ENCODE data around the gene DNMT1.
A peak's percentile ranks its signal among the peaks of the same experiment; 100 is the strongest.

The DNMT1 gene

DNA sequence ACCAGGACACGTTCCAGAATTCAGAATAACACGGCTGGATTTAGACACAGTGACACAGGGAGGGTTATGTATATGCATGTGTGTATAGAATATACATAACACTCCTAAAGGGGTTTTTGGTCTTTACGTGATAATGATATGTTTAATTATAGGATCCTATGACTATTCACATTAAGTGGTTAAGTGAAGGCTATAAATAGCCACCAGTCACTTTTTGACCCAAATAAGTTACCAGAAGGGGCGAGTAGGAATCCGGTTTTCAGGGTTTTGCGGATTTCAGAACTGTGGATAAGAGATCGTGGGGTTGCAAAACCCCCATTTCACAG lies 99.2 kb downstream of the DNMT1 start:
- DNase-seq (ENCODE audit: low read depth in 2 of 2) = no peak

DNA sequence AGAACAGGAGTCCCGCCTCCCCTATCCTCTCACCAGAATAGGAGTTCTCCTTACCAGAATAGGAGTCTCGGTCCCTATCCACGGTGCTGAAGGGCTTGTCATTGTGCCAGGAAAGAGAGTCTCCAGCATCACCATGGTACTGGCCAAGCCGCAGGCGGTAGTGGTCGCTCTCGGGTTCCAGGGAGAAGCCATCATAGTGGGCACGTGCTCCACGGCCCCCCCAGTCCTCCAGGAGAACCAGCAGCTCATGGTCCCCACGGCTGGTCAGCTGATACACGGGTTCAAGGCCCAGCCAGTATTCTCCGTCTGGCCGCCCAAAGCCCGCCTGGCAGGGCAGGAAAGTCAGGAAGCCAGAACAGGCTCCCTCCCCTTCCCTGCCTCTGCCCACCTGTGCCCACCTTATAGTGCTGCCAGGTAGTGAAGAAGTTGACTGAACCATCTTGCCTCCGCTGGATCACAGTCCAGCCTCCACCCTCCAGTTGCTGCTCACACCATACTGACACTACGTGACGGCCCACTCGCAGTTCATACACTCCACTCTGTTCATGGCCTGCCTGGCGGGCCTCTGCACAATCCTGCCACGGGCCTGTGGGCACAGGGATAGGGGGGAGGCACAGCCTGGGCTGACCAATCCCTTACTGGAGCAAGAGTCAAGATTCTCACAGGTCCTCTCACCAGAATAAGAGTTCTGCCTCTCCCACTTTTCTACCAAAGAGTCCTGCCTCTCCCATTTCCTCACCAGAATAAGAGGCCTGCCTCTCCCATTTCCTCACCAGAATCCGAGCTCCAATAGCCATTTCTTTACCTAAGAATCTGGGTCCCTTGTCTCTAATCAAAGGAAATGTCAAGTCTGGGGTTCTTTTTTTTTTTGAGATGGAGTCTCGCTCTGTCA lies 101.2 kb downstream of the DNMT1 start:
- no peak for DNase-seq (ENCODE audit: low read depth in 2 of 2)

GRCh38 chr19:10092648-10093294 lies 102.0 kb downstream of the DNMT1 start:
- no peak for DNase-seq (ENCODE audit: low read depth in 2 of 2)

DNA sequence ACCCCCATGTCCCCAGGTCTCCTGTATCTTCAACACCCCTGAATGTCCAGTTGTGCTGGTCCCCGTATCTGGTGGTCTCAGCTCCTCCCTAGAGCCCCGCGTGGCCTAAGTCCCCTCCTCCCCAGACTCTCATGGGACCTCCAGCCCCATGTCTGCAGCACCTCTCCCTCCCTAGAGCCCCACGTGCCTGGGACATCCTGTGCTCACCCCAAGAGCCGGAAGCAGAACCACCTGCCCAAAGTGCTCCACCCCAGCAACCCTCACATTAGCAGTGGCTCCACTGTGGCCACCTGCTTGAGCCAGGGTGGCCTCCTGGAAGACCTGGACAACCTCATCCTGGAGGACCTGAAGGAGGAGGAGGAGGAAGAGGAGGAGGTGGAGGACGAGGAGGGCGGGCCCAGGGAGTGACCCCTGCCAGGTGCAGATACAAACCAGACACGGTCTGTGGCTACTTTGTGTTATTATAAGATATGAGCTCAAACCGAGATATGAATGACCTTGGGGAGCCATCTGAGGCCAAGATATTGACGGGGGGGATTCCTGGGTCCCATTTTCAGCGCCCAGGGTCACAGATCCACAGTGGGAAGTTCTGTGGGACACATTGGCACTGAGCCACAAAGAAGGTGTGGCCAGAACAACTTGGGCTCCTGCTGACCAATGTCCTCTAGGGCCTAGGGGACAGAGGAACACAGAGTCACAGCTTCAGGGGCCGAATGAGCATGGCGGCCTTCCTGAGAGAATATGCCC lies 102.7 kb downstream of the DNMT1 start:
- no peak for DNase-seq (ENCODE audit: low read depth in 2 of 2)

DNA sequence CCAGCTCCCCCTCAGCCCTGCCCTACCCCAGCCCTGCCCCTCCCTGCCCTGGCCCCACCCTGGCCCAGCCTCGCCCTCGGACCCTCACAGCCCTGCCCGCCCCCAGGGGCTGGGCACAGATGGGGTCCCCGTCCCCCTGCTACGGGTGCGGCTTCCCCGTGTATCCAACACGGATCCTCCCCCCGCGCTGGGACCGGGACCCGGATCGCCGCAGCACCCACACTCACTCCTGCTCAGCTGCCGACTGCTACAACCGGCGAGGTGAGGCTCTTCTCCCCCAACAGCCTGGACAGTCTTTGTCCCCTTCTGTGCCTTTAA lies 103.4 kb downstream of the DNMT1 start:
- DNase-seq (ENCODE audit: low read depth in 2 of 2) = no peak

- no peak for DNase-seq (ENCODE audit: low read depth in 2 of 2)
Observed at GRCh38 chr19:10089801-10090375, 104.9 kb downstream of the DNMT1 start.

- no peak for DNase-seq (ENCODE audit: low read depth in 2 of 2)
Observed at GRCh38 chr19:10088949-10089554, 105.7 kb downstream of the DNMT1 start.

GRCh38 chr19:10087296-10088061 lies 107.3 kb downstream of the DNMT1 start:
- no peak for DNase-seq (ENCODE audit: low read depth in 2 of 2)

DNA sequence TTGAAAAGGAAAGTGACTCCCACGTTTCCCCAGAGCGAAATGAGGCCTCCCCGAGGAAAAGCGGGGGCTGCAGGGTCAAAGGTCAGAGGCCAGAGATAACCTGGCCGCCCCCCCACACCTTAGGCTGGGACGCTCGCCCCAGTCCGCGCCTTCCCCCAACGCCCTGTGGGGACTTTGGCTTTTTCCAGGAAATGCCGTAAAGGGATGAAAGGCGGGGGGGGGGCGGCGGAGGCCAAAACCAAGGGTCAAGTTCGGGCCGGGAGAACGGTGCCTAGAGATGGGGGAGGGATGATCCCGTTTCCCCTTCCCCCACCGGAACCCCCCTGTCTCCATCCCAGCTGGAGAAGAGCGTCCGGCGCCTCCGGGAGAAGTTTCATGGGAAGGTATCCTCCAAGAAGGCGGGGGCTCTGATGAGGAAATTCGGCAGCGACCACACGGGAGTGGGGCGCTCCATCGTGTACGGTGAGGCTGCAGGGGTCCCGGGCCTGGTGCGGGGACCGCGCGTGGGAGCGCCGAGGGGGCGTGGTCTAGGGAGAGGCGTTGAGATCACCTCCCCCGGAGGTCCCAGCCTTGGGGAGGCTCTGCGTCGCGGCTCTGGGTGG lies 108.1 kb downstream of the DNMT1 start:
- DNase-seq (ENCODE audit: low read depth in 2 of 2) = no peak

GRCh38 chr19:10085641-10086590 lies 108.8 kb downstream of the DNMT1 start, which contains the start of gene SHFL:
SHFL (plus strand) TSS chr19:10086317; CDS start chr19:10086428, 111 bp downstream.
- DNase-seq (ENCODE audit: low read depth in 2 of 2) = peak; percentile 29 to 32

DNA sequence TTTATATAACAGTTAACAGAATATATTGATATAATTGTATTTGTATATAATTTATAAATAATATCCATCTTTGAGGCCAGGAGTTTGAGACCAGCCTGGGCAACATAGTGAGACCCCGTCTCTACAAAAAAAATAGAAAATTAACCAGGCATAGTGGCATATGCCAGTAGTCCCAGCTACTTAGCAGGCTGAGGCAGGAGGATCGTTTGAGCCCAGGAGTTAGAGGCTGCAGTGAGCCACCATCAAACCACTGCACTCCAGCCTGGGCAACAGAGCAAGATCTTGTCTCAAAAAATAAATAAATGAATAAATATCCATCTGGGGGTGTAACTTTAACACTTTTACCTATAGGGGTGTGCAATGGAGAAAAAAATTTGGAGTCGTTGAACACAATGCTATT lies 110.0 kb downstream of the DNMT1 start:
- no peak for DNase-seq (ENCODE audit: low read depth in 2 of 2)

- DNase-seq (ENCODE audit: low read depth in 2 of 2) = no peak
Observed at GRCh38 chr19:10083911-10084310, 110.8 kb downstream of the DNMT1 start.

All from fibroblast of skin of left quadriceps (primary cell).